MM.1S (cell line): Measurements from ENCODE around the gene SCYGR7.

Experiments used
- CTCF ChIP-seq: fragments of 300-600 bp; sonication (generic); IDR thresholded peaks from 2 replicates; pipeline ENCODE4 v1.5.1; 2016; ENCODE audit warnings: antibody characterized with exemption, low read length, mixed read lengths
- EZH2phosphoT487 ChIP-seq: fragments of 300-600 bp; sonication (generic); IDR thresholded peaks from 2 replicates; pipeline ENCODE4 v1.6.1; 2018; ENCODE audit warnings: antibody characterized with exemption, low read length

DNA sequence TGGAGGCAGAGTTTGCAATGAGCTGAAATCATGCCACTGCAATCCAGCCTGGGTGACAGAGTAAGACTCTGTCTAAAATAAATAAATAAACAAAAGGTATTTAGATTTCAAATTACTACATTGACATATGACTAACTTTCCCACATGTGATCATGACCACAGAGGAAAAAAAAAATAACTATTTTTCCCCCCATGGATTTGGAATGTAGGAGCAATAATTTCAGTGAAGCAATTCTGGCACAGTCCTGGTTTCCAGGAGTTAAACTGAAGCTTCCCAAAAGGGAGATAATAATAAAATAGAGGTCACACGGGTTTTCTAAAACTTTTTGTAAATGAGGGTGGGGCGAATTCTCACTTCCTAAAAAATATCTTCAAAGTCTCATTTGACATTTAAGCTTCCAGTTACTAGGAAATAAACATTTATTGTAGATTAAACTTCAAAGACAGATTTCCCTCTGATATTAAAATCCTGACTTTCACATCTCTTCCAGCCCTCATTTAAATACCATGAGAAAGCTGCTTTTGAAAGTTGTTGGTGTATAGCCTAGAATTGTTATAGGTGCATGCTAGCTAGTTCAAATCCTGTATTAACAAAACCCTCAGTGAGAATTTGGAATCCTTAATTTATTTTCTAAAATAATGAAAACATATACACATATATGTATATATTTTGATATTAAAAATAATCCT, 31.0 kb upstream of the SCYGR7 start:
- TF ChIP-seq CTCF: no peak
- no peak for TF ChIP-seq EZH2phosphoT487
